H1 (cell line): Measurements from ENCODE around the gene RGS6. TPM values are rescaled to one million over a fixed set of nuclear protein-coding genes. Genes with fewer than 3 reads are reported as not detected.

Experiments
- CTBP2 ChIP-seq: IDR thresholded peaks from 2 replicates; pipeline ENCODE4 v1.7.0; 2011; ENCODE audit warnings: borderline replicate concordance, mild to moderate bottlenecking, moderate library complexity, mixed read lengths, low read length; ENCODE audit not compliant: insufficient read depth, insufficient read length
- HDAC2 ChIP-seq, 2 experiments: fragments of 300-600 bp in 1 of 2; sonication (generic) in 1 of 2; IDR thresholded peaks; 2 replicates each; pipeline ENCODE4 v1.6.1; 2011 to 2012; ENCODE audit warnings: low read depth in 2 of 2, low read length in 2 of 2, mild to moderate bottlenecking in 2 of 2, moderate library complexity in 2 of 2, borderline replicate concordance in 1 of 2, inconsistent platforms in 1 of 2
- RBBP5 ChIP-seq: IDR thresholded peaks from 2 replicates; pipeline ENCODE4 v1.7.1; 2012; ENCODE audit warnings: low read depth, mild to moderate bottlenecking, inconsistent platforms, low read length, moderate library complexity, borderline replicate concordance
- SP4 ChIP-seq: IDR thresholded peaks from 2 replicates; pipeline ENCODE4 v1.6.1; 2012; ENCODE audit warnings: low read length, inconsistent platforms
- polyA plus RNA-seq, 7 experiments: library from polyadenylated mRNA; depleted of rRNA in 3 of 7; stranded (reverse) in 5 of 7; unstranded in 2 of 7; fragments of >200 nt in 5 of 7; fragments of 200-250 nt in 2 of 7; gene quantifications; 1 replicate in 5 of 7; 2 replicates in 1 of 7; 4 replicates in 1 of 7; pipeline versions ENCODE4 v1.2.1 to v1.2.3, GENCODE V29; 2011 to 2013; ENCODE audit warnings: missing spikeins in 2 of 7, mixed read lengths in 2 of 7
- total RNA-seq: library from RNA; stranded (reverse); fragmentation: NEBNext Ultra II Directional; extraction: Animal tissue kit (Norgen Biotek cat#: 25700); gene quantifications from 2 replicates; pipeline ENCODE4 v1.2.1, GENCODE V29; 2021
- TF ChIP-seq, protein P1 (sequence below): fragments of 300-600 bp; sonication (generic); IDR thresholded peaks from 2 replicates; pipeline ENCODE4 v1.7.1; 2012; ENCODE audit warnings: low read length, moderate library complexity, mild to moderate bottlenecking, inconsistent platforms; ENCODE audit not compliant: insufficient replicate concordance

The RGS6 gene
- total and polyA plus RNA-seq, 2 of the 8 experiments (the other 6 are each of a cell fraction or from before 2014, with no cell fraction given) = 0.26 to 1.1 TPM

- TF ChIP-seq, protein P1, sequence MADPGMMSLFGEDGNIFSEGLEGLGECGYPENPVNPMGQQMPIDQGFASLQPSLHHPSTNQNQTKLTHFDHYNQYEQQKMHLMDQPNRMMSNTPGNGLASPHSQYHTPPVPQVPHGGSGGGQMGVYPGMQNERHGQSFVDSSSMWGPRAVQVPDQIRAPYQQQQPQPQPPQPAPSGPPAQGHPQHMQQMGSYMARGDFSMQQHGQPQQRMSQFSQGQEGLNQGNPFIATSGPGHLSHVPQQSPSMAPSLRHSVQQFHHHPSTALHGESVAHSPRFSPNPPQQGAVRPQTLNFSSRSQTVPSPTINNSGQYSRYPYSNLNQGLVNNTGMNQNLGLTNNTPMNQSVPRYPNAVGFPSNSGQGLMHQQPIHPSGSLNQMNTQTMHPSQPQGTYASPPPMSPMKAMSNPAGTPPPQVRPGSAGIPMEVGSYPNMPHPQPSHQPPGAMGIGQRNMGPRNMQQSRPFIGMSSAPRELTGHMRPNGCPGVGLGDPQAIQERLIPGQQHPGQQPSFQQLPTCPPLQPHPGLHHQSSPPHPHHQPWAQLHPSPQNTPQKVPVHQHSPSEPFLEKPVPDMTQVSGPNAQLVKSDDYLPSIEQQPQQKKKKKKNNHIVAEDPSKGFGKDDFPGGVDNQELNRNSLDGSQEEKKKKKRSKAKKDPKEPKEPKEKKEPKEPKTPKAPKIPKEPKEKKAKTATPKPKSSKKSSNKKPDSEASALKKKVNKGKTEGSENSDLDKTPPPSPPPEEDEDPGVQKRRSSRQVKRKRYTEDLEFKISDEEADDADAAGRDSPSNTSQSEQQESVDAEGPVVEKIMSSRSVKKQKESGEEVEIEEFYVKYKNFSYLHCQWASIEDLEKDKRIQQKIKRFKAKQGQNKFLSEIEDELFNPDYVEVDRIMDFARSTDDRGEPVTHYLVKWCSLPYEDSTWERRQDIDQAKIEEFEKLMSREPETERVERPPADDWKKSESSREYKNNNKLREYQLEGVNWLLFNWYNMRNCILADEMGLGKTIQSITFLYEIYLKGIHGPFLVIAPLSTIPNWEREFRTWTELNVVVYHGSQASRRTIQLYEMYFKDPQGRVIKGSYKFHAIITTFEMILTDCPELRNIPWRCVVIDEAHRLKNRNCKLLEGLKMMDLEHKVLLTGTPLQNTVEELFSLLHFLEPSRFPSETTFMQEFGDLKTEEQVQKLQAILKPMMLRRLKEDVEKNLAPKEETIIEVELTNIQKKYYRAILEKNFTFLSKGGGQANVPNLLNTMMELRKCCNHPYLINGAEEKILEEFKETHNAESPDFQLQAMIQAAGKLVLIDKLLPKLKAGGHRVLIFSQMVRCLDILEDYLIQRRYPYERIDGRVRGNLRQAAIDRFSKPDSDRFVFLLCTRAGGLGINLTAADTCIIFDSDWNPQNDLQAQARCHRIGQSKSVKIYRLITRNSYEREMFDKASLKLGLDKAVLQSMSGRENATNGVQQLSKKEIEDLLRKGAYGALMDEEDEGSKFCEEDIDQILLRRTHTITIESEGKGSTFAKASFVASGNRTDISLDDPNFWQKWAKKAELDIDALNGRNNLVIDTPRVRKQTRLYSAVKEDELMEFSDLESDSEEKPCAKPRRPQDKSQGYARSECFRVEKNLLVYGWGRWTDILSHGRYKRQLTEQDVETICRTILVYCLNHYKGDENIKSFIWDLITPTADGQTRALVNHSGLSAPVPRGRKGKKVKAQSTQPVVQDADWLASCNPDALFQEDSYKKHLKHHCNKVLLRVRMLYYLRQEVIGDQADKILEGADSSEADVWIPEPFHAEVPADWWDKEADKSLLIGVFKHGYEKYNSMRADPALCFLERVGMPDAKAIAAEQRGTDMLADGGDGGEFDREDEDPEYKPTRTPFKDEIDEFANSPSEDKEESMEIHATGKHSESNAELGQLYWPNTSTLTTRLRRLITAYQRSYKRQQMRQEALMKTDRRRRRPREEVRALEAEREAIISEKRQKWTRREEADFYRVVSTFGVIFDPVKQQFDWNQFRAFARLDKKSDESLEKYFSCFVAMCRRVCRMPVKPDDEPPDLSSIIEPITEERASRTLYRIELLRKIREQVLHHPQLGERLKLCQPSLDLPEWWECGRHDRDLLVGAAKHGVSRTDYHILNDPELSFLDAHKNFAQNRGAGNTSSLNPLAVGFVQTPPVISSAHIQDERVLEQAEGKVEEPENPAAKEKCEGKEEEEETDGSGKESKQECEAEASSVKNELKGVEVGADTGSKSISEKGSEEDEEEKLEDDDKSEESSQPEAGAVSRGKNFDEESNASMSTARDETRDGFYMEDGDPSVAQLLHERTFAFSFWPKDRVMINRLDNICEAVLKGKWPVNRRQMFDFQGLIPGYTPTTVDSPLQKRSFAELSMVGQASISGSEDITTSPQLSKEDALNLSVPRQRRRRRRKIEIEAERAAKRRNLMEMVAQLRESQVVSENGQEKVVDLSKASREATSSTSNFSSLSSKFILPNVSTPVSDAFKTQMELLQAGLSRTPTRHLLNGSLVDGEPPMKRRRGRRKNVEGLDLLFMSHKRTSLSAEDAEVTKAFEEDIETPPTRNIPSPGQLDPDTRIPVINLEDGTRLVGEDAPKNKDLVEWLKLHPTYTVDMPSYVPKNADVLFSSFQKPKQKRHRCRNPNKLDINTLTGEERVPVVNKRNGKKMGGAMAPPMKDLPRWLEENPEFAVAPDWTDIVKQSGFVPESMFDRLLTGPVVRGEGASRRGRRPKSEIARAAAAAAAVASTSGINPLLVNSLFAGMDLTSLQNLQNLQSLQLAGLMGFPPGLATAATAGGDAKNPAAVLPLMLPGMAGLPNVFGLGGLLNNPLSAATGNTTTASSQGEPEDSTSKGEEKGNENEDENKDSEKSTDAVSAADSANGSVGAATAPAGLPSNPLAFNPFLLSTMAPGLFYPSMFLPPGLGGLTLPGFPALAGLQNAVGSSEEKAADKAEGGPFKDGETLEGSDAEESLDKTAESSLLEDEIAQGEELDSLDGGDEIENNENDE = no peak
- TF ChIP-seq SP4 (no peak), RBBP5 (no peak), CTBP2 (no peak), HDAC2 (IDR thresholded peaks at IDR 0.05; ENCODE audit: borderline replicate concordance in 1 of 2, low read depth in 2 of 2, low read length in 2 of 2) (no peak)
- TF ChIP-seq, all 59 proteins: peak for 0
Observed at GRCh38 chr14:72124171-72124570, 191.9 kb downstream of the RGS6 start (continued).
